Stimulated activated CD4-positive, alpha-beta T cell treated with anti-CD3 and anti-CD28 coated beads, Interleukin-12 subunit alpha, Interleukin-12 subunit beta, amount 100 ng/mL, for 4 hours (primary cell): ENCODE results near the gene MANEAL.

Experiments used
- DNase-seq: peaks from one replicate; pipeline ENCODE4 v3.0.0-alpha.2; 2020

Gene MANEAL

GRCh38 chr1:37831109-37831508, 37.5 kb downstream of the MANEAL start:
- no peak for DNase-seq

GRCh38 chr1:37831809-37832208, 38.2 kb downstream of the MANEAL start:
- no peak for DNase-seq

- no peak for DNase-seq
Observed at GRCh38 chr1:37836788-37837187, 43.1 kb downstream of the MANEAL start.

GRCh38 chr1:37839676-37840075, 46.0 kb downstream of the MANEAL start:
- no peak for DNase-seq

- no peak for DNase-seq
Observed at GRCh38 chr1:37840711-37841110, 47.1 kb downstream of the MANEAL start.

GRCh38 chr1:37841652-37842051, 48.0 kb downstream of the MANEAL start:
- no peak for DNase-seq

GRCh38 chr1:37844536-37844935, 50.9 kb downstream of the MANEAL start:
- DNase-seq = no peak

GRCh38 chr1:37845049-37845646, 51.5 kb downstream of the MANEAL start:
- DNase-seq = no peak

GRCh38 chr1:37845786-37846185, 52.1 kb downstream of the MANEAL start:
- no peak for DNase-seq

- DNase-seq = no peak
Observed at GRCh38 chr1:37846647-37847339, 53.1 kb downstream of the MANEAL start.

- no peak for DNase-seq
Observed at GRCh38 chr1:37849480-37849879, 55.8 kb downstream of the MANEAL start.

- DNase-seq = no peak
Observed at GRCh38 chr1:37850352-37850955, 56.8 kb downstream of the MANEAL start.
